Measurements from ENCODE around the gene TENT4A.

GRCh38 chr5:6758706-6759105 is 45.5 kb downstream of the TENT4A start:
- TF ChIP-seq, protein P1, sequence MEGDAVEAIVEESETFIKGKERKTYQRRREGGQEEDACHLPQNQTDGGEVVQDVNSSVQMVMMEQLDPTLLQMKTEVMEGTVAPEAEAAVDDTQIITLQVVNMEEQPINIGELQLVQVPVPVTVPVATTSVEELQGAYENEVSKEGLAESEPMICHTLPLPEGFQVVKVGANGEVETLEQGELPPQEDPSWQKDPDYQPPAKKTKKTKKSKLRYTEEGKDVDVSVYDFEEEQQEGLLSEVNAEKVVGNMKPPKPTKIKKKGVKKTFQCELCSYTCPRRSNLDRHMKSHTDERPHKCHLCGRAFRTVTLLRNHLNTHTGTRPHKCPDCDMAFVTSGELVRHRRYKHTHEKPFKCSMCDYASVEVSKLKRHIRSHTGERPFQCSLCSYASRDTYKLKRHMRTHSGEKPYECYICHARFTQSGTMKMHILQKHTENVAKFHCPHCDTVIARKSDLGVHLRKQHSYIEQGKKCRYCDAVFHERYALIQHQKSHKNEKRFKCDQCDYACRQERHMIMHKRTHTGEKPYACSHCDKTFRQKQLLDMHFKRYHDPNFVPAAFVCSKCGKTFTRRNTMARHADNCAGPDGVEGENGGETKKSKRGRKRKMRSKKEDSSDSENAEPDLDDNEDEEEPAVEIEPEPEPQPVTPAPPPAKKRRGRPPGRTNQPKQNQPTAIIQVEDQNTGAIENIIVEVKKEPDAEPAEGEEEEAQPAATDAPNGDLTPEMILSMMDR (IDR thresholded peaks at IDR 0.05): no peak
- TF ChIP-seq POLR2AphosphoS5 (IDR thresholded peaks at IDR 0.05; ENCODE audit: low read depth, low read length) (no peak), SIN3A (IDR thresholded peaks at IDR 0.05; ENCODE audit: borderline replicate concordance, insufficient read depth, low read depth, low read length) (no peak)
